GM10248 (cell line): Measurements from ENCODE around the gene CEP295NL.

ENCODE experiments used
- CTCF ChIA-PET: fragments of 300-600 bp; sonication (Branson Sonifier 250); formaldehyde crosslinking; extraction: SDS; loops from one replicate; lab custom pipeline; 2021; ENCODE audit warnings: antibody characterized with exemption; lab: Yijun Ruan, JAX
- POLR2A ChIA-PET: fragments of 350-650 bp; sonication (Branson Sonifier 250); formaldehyde crosslinking; extraction: SDS; loops from one replicate; lab custom pipeline; 2020; ENCODE audit warnings: antibody characterized with exemption; lab: Yijun Ruan, JAX
- DNase-seq: peaks from one replicate; pipeline ENCODE4 v3.0.0; 2012; ENCODE audit errors: extremely low spot score
- CTCF ChIP-seq: IDR thresholded peaks from 2 replicates; pipeline ENCODE4 v1.5.1; 2012; ENCODE audit warnings: mild to moderate bottlenecking, low read depth; ENCODE audit errors: extremely low read depth, missing control alignments, control extremely low read depth

Gene CEP295NL

GRCh38 chr17:78898947-78899346, 4.1 kb downstream of the CEP295NL start:
- TF ChIP-seq CTCF = no peak
- no peak for DNase-seq
- ChIA-PET POLR2A (no interaction called here), CTCF (interaction anchor here (0.6 to 1.7 kb wide), 2 partner anchors 33 to 827 kb away, joined by 3 to 4 read pairs; no protein-coding TSS in a partner anchor)

GRCh38 chr17:78898075-78898836, 4.7 kb downstream of the CEP295NL start:
- no peak for DNase-seq
- ChIA-PET POLR2A (no interaction called here), CTCF (interaction anchor here (0.6 to 1.7 kb wide), 3 partner anchors 32 to 828 kb away, joined by 3 to 4 read pairs (median 3); no protein-coding TSS in a partner anchor)
- no peak for TF ChIP-seq CTCF

GRCh38 chr17:78897664-78898047, 5.3 kb downstream of the CEP295NL start:
- TF ChIP-seq CTCF = no peak
- CTCF ChIA-PET = interaction anchor here (0.9 to 1.7 kb wide), 2 partner anchors 32 to 34 kb away, joined by 3 to 4 read pairs; no protein-coding TSS in a partner anchor
- DNase-seq = no peak
- POLR2A ChIA-PET = no interaction called here

- ChIA-PET POLR2A (no interaction called here), CTCF (interaction anchor here (1.3 to 1.7 kb wide), 2 partner anchors 15 to 31 kb away, joined by 3 to 4 read pairs; no protein-coding TSS in a partner anchor)
- no peak for DNase-seq
- TF ChIP-seq CTCF = no peak
Observed at GRCh38 chr17:78896834-78897663, 6.0 kb downstream of the CEP295NL start.

GRCh38 chr17:78896091-78896833, 6.7 kb downstream of the CEP295NL start:
- ChIA-PET POLR2A (no interaction called here), CTCF (interaction anchor here (1.3 kb wide), 1 partner anchor 15 kb away, joined by 3 read pairs; no protein-coding TSS in a partner anchor)
- TF ChIP-seq CTCF = no peak
- DNase-seq = no peak

- no peak for TF ChIP-seq CTCF
- CTCF ChIA-PET = interaction anchor here (1.3 kb wide), 1 partner anchor 16 kb away, joined by 3 read pairs; no protein-coding TSS in a partner anchor
- no peak for DNase-seq
- POLR2A ChIA-PET = no interaction called here
Observed at GRCh38 chr17:78895322-78895721, 7.7 kb downstream of the CEP295NL start.
